H1 (cell line): ENCODE measurements around the gene KMT5B. TPM values are rescaled to one million over a fixed set of nuclear protein-coding genes. Genes with fewer than 3 reads are reported as not detected.

Experiments used
- CHD1 ChIP-seq: IDR thresholded peaks from 2 replicates; pipeline ENCODE4 v1.6.1; 2012; ENCODE audit warnings: low read depth, low read length, improper control_type of control experiment
- HDAC2 ChIP-seq, 2 experiments: fragments of 300-600 bp in 1 of 2; sonication (generic) in 1 of 2; IDR thresholded peaks; 2 replicates each; pipeline ENCODE4 v1.6.1; 2011 to 2012; ENCODE audit warnings: low read depth in 2 of 2, low read length in 2 of 2, mild to moderate bottlenecking in 2 of 2, moderate library complexity in 2 of 2, borderline replicate concordance in 1 of 2, inconsistent platforms in 1 of 2
- RBBP5 ChIP-seq: IDR thresholded peaks from 2 replicates; pipeline ENCODE4 v1.7.1; 2012; ENCODE audit warnings: low read depth, mild to moderate bottlenecking, inconsistent platforms, low read length, moderate library complexity, borderline replicate concordance
- polyA plus RNA-seq, 7 experiments: library from polyadenylated mRNA; depleted of rRNA in 3 of 7; stranded (reverse) in 5 of 7; unstranded in 2 of 7; fragments of >200 nt in 5 of 7; fragments of 200-250 nt in 2 of 7; gene quantifications; 1 replicate in 5 of 7; 2 replicates in 1 of 7; 4 replicates in 1 of 7; pipeline versions ENCODE4 v1.2.1 to v1.2.3, GENCODE V29; 2011 to 2013; ENCODE audit warnings: missing spikeins in 2 of 7, mixed read lengths in 2 of 7
- total RNA-seq: library from RNA; stranded (reverse); fragmentation: NEBNext Ultra II Directional; extraction: Animal tissue kit (Norgen Biotek cat#: 25700); gene quantifications from 2 replicates; pipeline ENCODE4 v1.2.1, GENCODE V29; 2021

KMT5B gene
- total and polyA plus RNA-seq, 2 of the 8 experiments (the other 6 are each of a cell fraction or from before 2014, with no cell fraction given): 11.0 to 40.8 TPM

- TF ChIP-seq RBBP5 (no peak), CHD1 (no peak), HDAC2 (IDR thresholded peaks at IDR 0.05; ENCODE audit: borderline replicate concordance in 1 of 2, low read depth in 2 of 2, low read length in 2 of 2) (no peak)
- TF ChIP-seq, all 59 proteins: peak for 0
Observed at GRCh38 chr11:68216171-68216938, 3.3 kb upstream of the KMT5B start (continued).
